Measurements from ENCODE around the gene GINS3.

GRCh38 chr16:58346831-58347371 lies 45.4 kb upstream of the GINS3 start:
- TF ChIP-seq, protein P1, sequence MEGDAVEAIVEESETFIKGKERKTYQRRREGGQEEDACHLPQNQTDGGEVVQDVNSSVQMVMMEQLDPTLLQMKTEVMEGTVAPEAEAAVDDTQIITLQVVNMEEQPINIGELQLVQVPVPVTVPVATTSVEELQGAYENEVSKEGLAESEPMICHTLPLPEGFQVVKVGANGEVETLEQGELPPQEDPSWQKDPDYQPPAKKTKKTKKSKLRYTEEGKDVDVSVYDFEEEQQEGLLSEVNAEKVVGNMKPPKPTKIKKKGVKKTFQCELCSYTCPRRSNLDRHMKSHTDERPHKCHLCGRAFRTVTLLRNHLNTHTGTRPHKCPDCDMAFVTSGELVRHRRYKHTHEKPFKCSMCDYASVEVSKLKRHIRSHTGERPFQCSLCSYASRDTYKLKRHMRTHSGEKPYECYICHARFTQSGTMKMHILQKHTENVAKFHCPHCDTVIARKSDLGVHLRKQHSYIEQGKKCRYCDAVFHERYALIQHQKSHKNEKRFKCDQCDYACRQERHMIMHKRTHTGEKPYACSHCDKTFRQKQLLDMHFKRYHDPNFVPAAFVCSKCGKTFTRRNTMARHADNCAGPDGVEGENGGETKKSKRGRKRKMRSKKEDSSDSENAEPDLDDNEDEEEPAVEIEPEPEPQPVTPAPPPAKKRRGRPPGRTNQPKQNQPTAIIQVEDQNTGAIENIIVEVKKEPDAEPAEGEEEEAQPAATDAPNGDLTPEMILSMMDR (IDR thresholded peaks at IDR 0.05 in 8 of 11, conservative IDR thresholded peaks at IDR 0.05 in 3 of 11) = no peak
- no peak for TF ChIP-seq POLR2A (IDR thresholded peaks at IDR 0.05)
- no peak for TF ChIP-seq POLR2AphosphoS5 (IDR thresholded peaks at IDR 0.05)

Data from spleen (tissue), 7 donors.